K562 (cell line): ENCODE results near the gene ULK2. TPM values are rescaled to one million over a fixed set of nuclear protein-coding genes. Genes with fewer than 3 reads are reported as not detected.

Source experiments
- ATAC-seq: fragments of 200-7000 bp; cut with Tn5 transposase; 3 replicates; pipeline ENCODE4 v1.9.1; 2020; ENCODE audit warnings: moderate library complexity
- BruUV-seq: library from RNA; stranded (reverse); fragments of 400-500 nt; replicated peaks from 2 replicates; lab custom pipeline; 2021; lab: Mats Ljungman, UMichigan
- CTCF ChIA-PET: fragments of 300-600 bp; formaldehyde crosslinking; extraction: SDS; loops from one replicate; lab custom pipeline; 2021; ENCODE audit warnings: low intra/inter-chr PET ratio; lab: Yijun Ruan, JAX
- POLR2A ChIA-PET: fragments of 300-600, 350-650 bp; sonication (Branson Sonifier 250); formaldehyde crosslinking; extraction: SDS; loops from one replicate; lab custom pipeline; 2021; ENCODE audit warnings: antibody characterized with exemption, inconsistent platforms; lab: Yijun Ruan, JAX
- DNase-seq, 4 experiments: peaks; one replicate each; pipeline versions ENCODE4 v3.0.0 to v3.0.0-alpha.2; 2011 to 2018; ENCODE audit warnings: low spot score in 3 of 4, mixed read lengths in 3 of 4; ENCODE audit errors: extremely low read depth in 1 of 4
- FAIRE-seq: peaks from 2 replicates; lab custom pipeline; 2011; peaks lifted over from hg19 to GRCh38; lab: Jason Lieb, UNC
- H2AFZ ChIP-seq: 2 replicates; pipeline ENCODE4 v1.6.0; 2011; ENCODE audit warnings: low read depth, low read length, control low read depth, inconsistent platforms
- H3K27ac ChIP-seq: fragments of 200-600 bp; 3 replicates; pipeline ENCODE4 v1.8.0; 2011; ENCODE audit warnings: low read depth, mild to moderate bottlenecking, control low read depth, inconsistent platforms, low read length, moderate library complexity, mixed read lengths; ENCODE audit errors: extremely low read depth
- H3K27me3 ChIP-seq, 2 experiments: fragments of 300-600 bp in 1 of 2; 2 replicates in 1 of 2; 3 replicates in 1 of 2; pipeline versions ENCODE4 v1.6.0 to v1.8.0; 2011; ENCODE audit warnings: inconsistent platforms in 2 of 2, low read length in 2 of 2, mild to moderate bottlenecking in 1 of 2, mixed read lengths in 1 of 2, moderate library complexity in 1 of 2; ENCODE audit not compliant: control insufficient read depth in 2 of 2, insufficient read depth in 2 of 2
- H3K36me3 ChIP-seq: fragments of 300-600 bp; 3 replicates; pipeline ENCODE4 v1.8.0; 2011; ENCODE audit warnings: mild to moderate bottlenecking, low read length, inconsistent platforms; ENCODE audit not compliant: control insufficient read depth, insufficient read depth
- H3K4me1 ChIP-seq, 2 experiments: fragments of 200-600 bp in 1 of 2; replicated peaks in 1 of 2; 2 replicates in 1 of 2; 3 replicates in 1 of 2; pipeline versions ENCODE4 v1.5.1 to v1.8.0; 2011; ENCODE audit warnings: inconsistent platforms in 2 of 2, low read length in 2 of 2, mild to moderate bottlenecking in 1 of 2, mixed read lengths in 1 of 2, moderate library complexity in 1 of 2; ENCODE audit not compliant: control insufficient read depth in 2 of 2, insufficient read depth in 2 of 2
- H3K4me2 ChIP-seq: 2 replicates; pipeline ENCODE4 v1.6.1; 2011; ENCODE audit warnings: low read length, control low read depth, inconsistent platforms, mixed read lengths; ENCODE audit not compliant: insufficient read depth
- H3K4me3 ChIP-seq: fragments of 200-600 bp; sonication (generic), shearing (Covaris generic); 2 replicates; pipeline ENCODE4 v1.5.1; 2016; ENCODE audit warnings: control low read depth, inconsistent platforms
- H3K79me2 ChIP-seq: fragments of 200-600 bp; 3 replicates; pipeline ENCODE4 v1.8.0; 2011; ENCODE audit warnings: low read length, inconsistent platforms; ENCODE audit not compliant: control insufficient read depth, insufficient read depth
- H3K9ac ChIP-seq, 2 experiments: 2 replicates each; pipeline versions ENCODE4 v1.6.0 to v1.6.1; 2011; ENCODE audit warnings: low read depth in 2 of 2, low read length in 2 of 2, control low read depth in 1 of 2, inconsistent platforms in 1 of 2, mild to moderate bottlenecking in 1 of 2, mixed read lengths in 1 of 2; ENCODE audit not compliant: insufficient read depth in 1 of 2
- H3K9me1 ChIP-seq: one replicate; pipeline ENCODE4 v1.6.0; 2011; ENCODE audit warnings: inconsistent platforms, mild to moderate bottlenecking, low read length, moderate library complexity; ENCODE audit not compliant: control insufficient read depth, insufficient read depth
- H3K9me3 ChIP-seq: replicated peaks from 2 replicates; pipeline ENCODE4 v1.5.1; 2011; ENCODE audit warnings: low read depth, low read length, inconsistent platforms; ENCODE audit not compliant: control insufficient read depth, insufficient read depth
- H4K20me1 ChIP-seq: replicated peaks from 2 replicates; pipeline ENCODE4 v1.6.1; 2011; ENCODE audit warnings: low read length, inconsistent platforms, mixed read lengths; ENCODE audit not compliant: control insufficient read depth, insufficient read depth
- ARHGAP35 ChIP-seq: fragments of 450-650 bp; IDR thresholded peaks from 2 replicates; pipeline ENCODE4 v1.6.1; 2018; ENCODE audit not compliant: partially characterized antibody
- ATF7 ChIP-seq: fragments of 450-650 bp; IDR thresholded peaks from 2 replicates; pipeline ENCODE4 v1.7.1; 2014; ENCODE audit warnings: mild to moderate bottlenecking, moderate library complexity
- CEBPB ChIP-seq: fragments of 450-650 bp; IDR thresholded peaks from 2 replicates; pipeline ENCODE4 v1.6.1; 2016; ENCODE audit warnings: missing genetic modification characterization, missing compliant biosample characterization
- CHD4 ChIP-seq: fragments of 200-600 bp; sonication (generic); IDR thresholded peaks from 3 replicates; pipeline ENCODE4 v1.6.1; 2012; ENCODE audit warnings: low read depth, mild to moderate bottlenecking, mixed read lengths, low read length, inconsistent platforms; ENCODE audit not compliant: insufficient read depth, insufficient replicate concordance, poor library complexity, severe bottlenecking
- CREM ChIP-seq: IDR thresholded peaks from 2 replicates; pipeline ENCODE4 v1.6.1; 2014; ENCODE audit warnings: antibody characterized with exemption, low read depth
- HBP1 ChIP-seq: fragments of 450-650 bp; formaldehyde crosslinking; IDR thresholded peaks from 2 replicates; pipeline ENCODE4 v1.4.0; 2022; ENCODE audit warnings: missing genetic modification characterization
- PHF8 ChIP-seq: fragments of 200-600 bp; sonication (generic); IDR thresholded peaks from 2 replicates; pipeline ENCODE4 v1.6.1; 2012; ENCODE audit warnings: mixed run types, mild to moderate bottlenecking, inconsistent platforms, low read length, moderate library complexity, borderline replicate concordance
- PREB ChIP-seq: sonication (generic); formaldehyde crosslinking; IDR thresholded peaks from 2 replicates; pipeline ENCODE4 v1.8.1; 2023; ENCODE audit warnings: mild to moderate bottlenecking, missing genetic modification reagents
- SFPQ ChIP-seq: fragments of 200-400 bp; formaldehyde crosslinking; IDR thresholded peaks from 2 replicates; pipeline ENCODE4 v1.6.1; 2017; ENCODE audit warnings: mild to moderate bottlenecking, low read depth, low read length, moderate library complexity
- ZNF174 ChIP-seq: fragments of 250-450 bp; sonication (Bioruptor Pico); IDR thresholded peaks from 2 replicates; pipeline ENCODE4 v1.4.0; 2020; ENCODE audit warnings: mild to moderate bottlenecking
- ZNF23 ChIP-seq: fragments of 250-450 bp; sonication (Bioruptor Pico); IDR thresholded peaks from 2 replicates; pipeline ENCODE4 v1.4.0; 2020; ENCODE audit warnings: mild to moderate bottlenecking
- ZNF592 ChIP-seq: fragments of 450-650 bp; IDR thresholded peaks from 2 replicates; pipeline ENCODE4 v1.6.1; 2017; ENCODE audit warnings: antibody characterized with exemption, mild to moderate bottlenecking
- WGBS: fragments of 100-300 bp; shearing (Covaris generic); methylation state at CpG from one replicate; pipeline ENCODE4 v1.1.6; 2016; ENCODE audit warnings: low coverage, mixed read lengths; ENCODE audit not compliant: insufficient coverage; ENCODE audit errors: missing lambda C conversion rate; 5-methylcytosine and 5-hydroxymethylcytosine counted together
- in situ Hi-C: fragments of 300-500 bp; cut with MboI; formaldehyde crosslinking; loops from 4 replicates; pipeline ENCODE4 v1.15.0; 2018; ENCODE audit warnings: inconsistent platforms, mixed read lengths
- intact Hi-C: fragments of 100-400 bp; cut with micrococcal nuclease; formaldehyde crosslinking; loops from 2 replicates; pipeline ENCODE4 v1.14.2; 2022
- polyA plus RNA-seq, 8 experiments: library from polyadenylated mRNA; depleted of rRNA in 4 of 8; stranded (reverse) in 5 of 8; unstranded in 3 of 8; fragments of >200 nt; fragmentation: Nextera tagmentation in 2 of 8; fragmentation: Illumina TruSeq in 1 of 8; extraction: Ambion mirVana in 2 of 8; extraction: Trizol in 1 of 8; gene quantifications; 2 replicates each; pipeline versions ENCODE4 v1.2.1 to v1.2.3, GENCODE V29; 2011 to 2014; ENCODE audit warnings: inconsistent platforms in 1 of 8, missing spikeins in 1 of 8
- total RNA-seq, 7 experiments: library from RNA; depleted of rRNA in 6 of 7; stranded (reverse); fragments of >200 nt in 6 of 7; fragmentation: Illumina TruSeq in 2 of 7; extraction: Trizol in 2 of 7; gene quantifications; 2 replicates each; pipeline versions ENCODE4 v1.2.1 to v1.2.3, GENCODE V29; 2011 to 2021; ENCODE audit warnings: low replicate concordance in 1 of 7

Gene ULK2
- total and polyA plus RNA-seq, 9 of the 15 experiments (the other 6 are each of a cell fraction or from before 2014, with no cell fraction given), result 0.01 to 0.18 (median 0.07) TPM; not detected in 5

GRCh38 chr17:19909139-19909538, 41.4 kb upstream of the ULK2 start (continued):
- TF ChIP-seq CEBPB (tag), result no peak

- intact Hi-C loops, result no loop called here
- ATAC-seq, result no peak
- TF ChIP-seq ZNF174, result no peak
- TF ChIP-seq HBP1 (CRISPR knock-in tag), result no peak
- TF ChIP-seq CHD4, result no peak
- no peak for TF ChIP-seq ZNF23 (CRISPR knock-in tag)
- no peak for TF ChIP-seq CREM
- TF ChIP-seq PHF8, result no peak
- TF ChIP-seq PREB (CRISPR knock-in tag), result no peak
- TF ChIP-seq SFPQ, result no peak
- no peak for TF ChIP-seq ARHGAP35
- no peak for TF ChIP-seq ATF7
- no peak for TF ChIP-seq ZNF592
Observed at GRCh38 chr17:19905502-19905901, 37.8 kb upstream of the ULK2 start.

More at GRCh38 chr17:19905502-19905901, 37.8 kb upstream of the ULK2 start:
- Histone ChIP-seq H3K79me2 (no peaks in the 10 kb centered on the region), H3K4me2 (no peak overlapping the region), H3K9me3 (no peaks in the 10 kb centered on the region), H3K36me3 (peaks cover 56% of the 10 kb centered on the region), H3K27me3 (no peaks in the 10 kb centered on the region), H3K27ac (no peak overlapping the region), H4K20me1 (no peaks in the 10 kb centered on the region), H3K4me1 (no peaks in the 10 kb centered on the region), H3K9ac (no peak overlapping the region), H3K4me3 (no peak overlapping the region), H3K9me1 (no peaks in the 10 kb centered on the region), H2AFZ (no peak overlapping the region)
- FAIRE-seq (no peak), DNase-seq (no peak)
- no TSS peak for BruUV-seq
- POLR2A ChIA-PET, result no interaction called here
- in situ Hi-C loops, result no loop called here
- WGBS, result 79% methylated on average over 5 of the region's 5 CpGs
- CTCF ChIA-PET, result no interaction called here
